Heart right ventricle (tissue), 16 donors: ENCODE data around the gene ATRNL1. TPM values are rescaled to one million over a fixed set of nuclear protein-coding genes. Genes with fewer than 3 reads are reported as not detected.

ENCODE experiments used
- ATAC-seq, 8 donors: fragments of 200-7000 bp; cut with Tn5 transposase; one replicate each; pipeline ENCODE4 v1.9.1; 2020; ENCODE audit warnings: mild to moderate bottlenecking in 8 of 8, moderate library complexity in 8 of 8, moderate number of reproducible peaks in 1 of 8
- DNase-seq, 2 donors: peaks; one replicate each; pipeline ENCODE4 v3.0.0-alpha.2; 2020
- H3K27ac ChIP-seq, 10 donors: fragments of 200-600 bp; sonication (generic) in 2 of 10; one replicate each; pipeline versions ENCODE4 v1.5.0 to v1.8.0; 2020 to 2022; ENCODE audit warnings: mild to moderate bottlenecking in 3 of 10
- H3K27me3 ChIP-seq, 7 donors: fragments of 200-600 bp; one replicate each; pipeline ENCODE4 v1.8.0; 2021 to 2022; ENCODE audit warnings: mild to moderate bottlenecking in 2 of 7
- H3K36me3 ChIP-seq, 9 donors: fragments of 200-600 bp; sonication (generic) in 1 of 9; one replicate each; pipeline versions ENCODE4 v1.5.0 to v1.8.0; 2020 to 2022; ENCODE audit warnings: mild to moderate bottlenecking in 2 of 9
- H3K4me1 ChIP-seq, 9 donors: fragments of 200-600 bp; sonication (generic) in 1 of 9; one replicate each; pipeline versions ENCODE4 v1.5.0 to v1.8.0; 2020 to 2022; ENCODE audit warnings: mild to moderate bottlenecking in 4 of 9
- H3K4me3 ChIP-seq, 10 donors: fragments of 200-600 bp; sonication (generic) in 2 of 10; one replicate each; pipeline versions ENCODE4 v1.5.0 to v1.8.0; 2020 to 2022; ENCODE audit warnings: mild to moderate bottlenecking in 7 of 10, moderate library complexity in 2 of 10
- H3K9me3 ChIP-seq, 11 donors: fragments of 200-600 bp in 10 of 11; sonication (generic) in 2 of 11; one replicate each; pipeline versions ENCODE4 v1.5.0 to v1.8.0; 2013 to 2022; ENCODE audit warnings: mild to moderate bottlenecking in 2 of 11, control low read depth in 1 of 11, moderate library complexity in 1 of 11
- WGBS, 2 donors: extraction: QIAGEN DNeasy Blood & Tissue Kit; methylation state at CpG; one replicate each; pipeline ENCODE4 v1.1.7; 2013; ENCODE audit warnings: inconsistent platforms in 1 of 2; 5-methylcytosine and 5-hydroxymethylcytosine counted together
- intact Hi-C, 10 donors: fragments of 100-400 bp; cut with DNase I; formaldehyde crosslinking; loops; one replicate each; pipeline versions ENCODE4 v1.11.1 to v1.14.2; 2022
- polyA plus RNA-seq, 2 donors: library from polyadenylated mRNA; stranded (reverse); fragments of 200-250 nt; gene quantifications; one replicate each; pipeline ENCODE4 v1.2.3, GENCODE V29; 2013
- total RNA-seq, 10 donors: library from RNA; stranded (reverse); fragmentation: NEBNext Ultra II Directional in 3 of 10; extraction: Animal tissue kit (Norgen Biotek cat#: 25700) in 3 of 10; gene quantifications; one replicate each; pipeline versions ENCODE4 v1.2.1 to v1.2.4, GENCODE V29; 2021 to 2023
- TF ChIP-seq, protein P1 (sequence below), 9 donors: fragments of 200-600 bp; sonication (generic) in 2 of 9; IDR thresholded peaks; one replicate each; pipeline versions ENCODE4 v1.5.0 to v1.8.0; 2021 to 2022; ENCODE audit warnings: antibody characterized with exemption in 9 of 9, mild to moderate bottlenecking in 5 of 9, moderate library complexity in 1 of 9
- donor health status: Arrhythmogenic right ventricular cardiomyopathy.
- donor health status: ischemic (EF 13 %, LVEDD 7.1; RV severe dilation, severe dysfunction).
- donor health status: healthy with polysubstance abuse.
- donor health status: DM: no; HTN: yes; CAD: no.
- donor health status: DM: no; HTN: no; CAD: no.
- donor health status: ischemic (EF 25% LVEDD 6.9; RV normal size, moderate dysfunction).
- donor health status: ischemic (EF 25% LVEDD 5.7; RV mildly dilated, moderate dysfunction).
- donor health status: healthy.
- donor health status: DM: yes; HTN: yes; CAD: no.
- donor health status: Ischemic cardiomyopathy.
- donor health status: ischemic (EF 35%, LVEDD 5.7; RV mildly dilated, moderate dysfunction).
- donor health status: nonischemic (EF 11% LVEDD 7.7; RV severe dilation, severe dysfunction).
- donor health status: DM: yes; HTN: yes; CAD: no.
- donor health status: PGD.
- donor health status: ischemic (EF 29% LVEDD 5.4; RV normal size, mild dysfunction).
- donor health status: nonischemic (EF 23%, LVEDD 6.1; RV moderate dilation, normal function).

Gene ATRNL1
- total and polyA plus RNA-seq, 12 donors = 0.06 to 22.4 (median 8.1) TPM; not detected in 1

GRCh38 chr10:115875172-115875571 lies 782.0 kb downstream of the ATRNL1 start:
- H3K4me3 ChIP-seq = no peak overlapping the region
- H3K4me1 ChIP-seq = no peaks in the 10 kb centered on the region
- intact Hi-C loops = no loop called here
- no peaks in the 10 kb centered on the region for H3K36me3 ChIP-seq
- 83 to 93% methylated on average over 2 of the region's 2 CpGs for WGBS, 2 donors
- DNase-seq = no peak
- no peak overlapping the region for H3K27ac ChIP-seq
- H3K27me3 ChIP-seq = no peaks in the 10 kb centered on the region
- no peaks in the 10 kb centered on the region for H3K9me3 ChIP-seq
- TF ChIP-seq, protein P1, sequence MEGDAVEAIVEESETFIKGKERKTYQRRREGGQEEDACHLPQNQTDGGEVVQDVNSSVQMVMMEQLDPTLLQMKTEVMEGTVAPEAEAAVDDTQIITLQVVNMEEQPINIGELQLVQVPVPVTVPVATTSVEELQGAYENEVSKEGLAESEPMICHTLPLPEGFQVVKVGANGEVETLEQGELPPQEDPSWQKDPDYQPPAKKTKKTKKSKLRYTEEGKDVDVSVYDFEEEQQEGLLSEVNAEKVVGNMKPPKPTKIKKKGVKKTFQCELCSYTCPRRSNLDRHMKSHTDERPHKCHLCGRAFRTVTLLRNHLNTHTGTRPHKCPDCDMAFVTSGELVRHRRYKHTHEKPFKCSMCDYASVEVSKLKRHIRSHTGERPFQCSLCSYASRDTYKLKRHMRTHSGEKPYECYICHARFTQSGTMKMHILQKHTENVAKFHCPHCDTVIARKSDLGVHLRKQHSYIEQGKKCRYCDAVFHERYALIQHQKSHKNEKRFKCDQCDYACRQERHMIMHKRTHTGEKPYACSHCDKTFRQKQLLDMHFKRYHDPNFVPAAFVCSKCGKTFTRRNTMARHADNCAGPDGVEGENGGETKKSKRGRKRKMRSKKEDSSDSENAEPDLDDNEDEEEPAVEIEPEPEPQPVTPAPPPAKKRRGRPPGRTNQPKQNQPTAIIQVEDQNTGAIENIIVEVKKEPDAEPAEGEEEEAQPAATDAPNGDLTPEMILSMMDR (IDR thresholded peaks at IDR 0.05) = no peak
- no peak for ATAC-seq

- TF ChIP-seq, protein P1 (IDR thresholded peaks at IDR 0.05) = no peak
- Histone ChIP-seq H3K9me3 (no peaks in the 10 kb centered on the region), H3K4me1 (no peaks in the 10 kb centered on the region), H3K4me3 (no peak overlapping the region), H3K27ac (no peak overlapping the region), H3K27me3 (no peaks in the 10 kb centered on the region), H3K36me3 (no peaks in the 10 kb centered on the region)
- intact Hi-C loops = loop anchor here in 1 of 10 donors (2.0 kb wide), 1 partner anchor 19 kb away; no protein-coding TSS in a partner anchor
- ATAC-seq (no peak), DNase-seq (no peak)
- WGBS, 2 donors = 60 to 63% methylated on average over 6 of the region's 6 CpGs
Measured at GRCh38 chr10:115879372-115880089, 786.4 kb downstream of the ATRNL1 start.

DNA sequence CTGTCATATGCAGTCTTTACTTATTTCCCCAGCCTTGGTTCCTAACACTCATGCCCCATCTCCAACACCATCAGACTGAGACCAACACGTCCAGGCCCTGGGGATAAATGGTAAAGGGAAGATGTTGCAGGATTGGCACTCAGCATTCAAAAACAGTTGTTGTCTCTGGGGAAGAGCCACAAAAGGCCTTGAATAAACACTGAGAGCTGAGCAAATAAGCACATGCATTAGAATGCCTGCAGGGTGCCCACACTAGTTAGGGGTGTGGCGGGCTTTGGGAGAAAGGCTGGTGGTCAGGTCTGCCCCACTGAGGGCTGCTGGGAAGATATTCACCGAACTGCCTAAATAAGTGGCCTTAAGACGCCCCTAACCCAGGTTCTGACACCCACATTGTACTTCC lies 788.9 kb downstream of the ATRNL1 start:
- WGBS, 2 donors = 81 to 83% methylated on average over 4 of the region's 4 CpGs
- intact Hi-C loops = no loop called here
- Histone ChIP-seq H3K4me3 (no peak overlapping the region), H3K36me3 (no peaks in the 10 kb centered on the region), H3K4me1 (no peaks in the 10 kb centered on the region), H3K27ac (no peak overlapping the region), H3K27me3 (no peaks in the 10 kb centered on the region), H3K9me3 (no peaks in the 10 kb centered on the region)
- ATAC-seq (no peak), DNase-seq (no peak)
- TF ChIP-seq, protein P1 (IDR thresholded peaks at IDR 0.05) = no peak

DNA sequence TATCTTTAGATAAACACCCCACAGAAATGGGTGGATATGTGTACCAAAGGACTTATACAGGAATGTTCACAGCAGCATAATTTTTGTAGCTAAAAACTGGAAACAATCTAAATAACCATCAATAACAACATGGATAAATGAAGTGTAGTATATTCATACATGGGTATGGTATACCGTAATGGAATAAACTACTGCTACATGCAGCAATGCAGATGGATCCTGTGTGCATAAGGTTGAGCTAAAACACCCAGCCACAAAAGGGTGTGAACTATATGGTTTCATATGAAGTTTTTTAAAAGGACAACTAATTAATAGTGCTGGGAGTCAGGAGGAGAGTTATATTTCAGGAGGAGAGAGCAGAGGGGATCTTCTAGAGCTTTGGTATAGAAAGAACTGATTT lies 790.2 kb downstream of the ATRNL1 start:
- Histone ChIP-seq H3K27ac (no peak overlapping the region), H3K27me3 (no peaks in the 10 kb centered on the region), H3K4me3 (no peak overlapping the region), H3K9me3 (no peaks in the 10 kb centered on the region), H3K4me1 (no peaks in the 10 kb centered on the region), H3K36me3 (no peaks in the 10 kb centered on the region)
- DNase-seq (no peak), ATAC-seq (no peak)
- intact Hi-C loops = no loop called here
- 97 to 100% methylated on average over 1 of the region's 1 CpG for WGBS, 2 donors
- TF ChIP-seq, protein P1 (IDR thresholded peaks at IDR 0.05) = no peak
